ENCODE results near the gene SPIRE2. TPM values are rescaled to one million over a fixed set of nuclear protein-coding genes. Genes with fewer than 3 reads are reported as not detected.
"Not testable (repeated sequence)": the region's sequence is repeated elsewhere in the genome, so short reads cannot be mapped to it uniquely, and the experiment has no call there.

Gene SPIRE2
- total RNA-seq, 4 donors from 2014 or later = 7.0 to 10.9 (median 9.5) TPM

GRCh38 chr16:89793092-89793491, 35.2 kb upstream of the SPIRE2 start:
- 11 to 17% methylated on average over 11 to 12 of the region's 12 CpGs for WGBS, 2 donors
- not testable (repeated sequence) for H3K4me3 ChIP-seq (replicated peaks in 1 of 3); H3K27me3 ChIP-seq; H3K36me3 ChIP-seq; H3K4me1 ChIP-seq; H3K27ac ChIP-seq; H3K9me3 ChIP-seq
- DNase-seq = peak; percentile 64 to 70
- intact Hi-C loops (cut with DNase I) = loop anchor here (5.0 kb wide), 1 partner anchor 86 kb away; no protein-coding TSS in a partner anchor
- peak; percentile 43 to 78 (median 60) for TF ChIP-seq CTCF (IDR thresholded peaks at IDR 0.05)

GRCh38 chr16:89793955-89794354, 34.3 kb upstream of the SPIRE2 start:
- TF ChIP-seq POLR2A (IDR thresholded peaks at IDR 0.05) (no peak), CTCF (IDR thresholded peaks at IDR 0.05) (no peak)
- no peak for DNase-seq
- H3K27me3 ChIP-seq = no peaks in the 10 kb centered on the region
- no peaks in the 10 kb centered on the region for H3K36me3 ChIP-seq
- peaks cover 0 to 3% of the 10 kb centered on the region in 2 donors for H3K4me1 ChIP-seq
- no peaks in the 10 kb centered on the region for H3K9me3 ChIP-seq
- intact Hi-C loops (cut with DNase I) = loop anchor here (5.0 kb wide), 1 partner anchor 87 kb away; no protein-coding TSS in a partner anchor
- 94 to 96% methylated on average over 7 of the region's 7 CpGs for WGBS, 2 donors
- no peak overlapping the region for H3K27ac ChIP-seq
- H3K4me3 ChIP-seq (replicated peaks in 1 of 3) = no peak overlapping the region

GRCh38 chr16:89795676-89796075, 32.6 kb upstream of the SPIRE2 start:
- H3K27me3 ChIP-seq = no peaks in the 10 kb centered on the region
- peaks cover 0 to 9% of the 10 kb centered on the region in 2 donors for H3K4me1 ChIP-seq
- TF ChIP-seq CTCF (IDR thresholded peaks at IDR 0.05) = no peak
- no peak overlapping the region for H3K27ac ChIP-seq
- no peaks in the 10 kb centered on the region for H3K36me3 ChIP-seq
- no peak overlapping the region for H3K4me3 ChIP-seq (replicated peaks in 1 of 3)
- no peaks in the 10 kb centered on the region for H3K9me3 ChIP-seq
- no peak for DNase-seq
- WGBS, 2 donors = 96 to 97% methylated on average over 5 of the region's 5 CpGs
- intact Hi-C loops (cut with DNase I) = no loop called here

- TF ChIP-seq CTCF (IDR thresholded peaks at IDR 0.05) = no peak
- no peak for TF ChIP-seq POLR2A (IDR thresholded peaks at IDR 0.05)
- Histone ChIP-seq H3K4me1 (peaks cover 0 to 9% of the 10 kb centered on the region in 2 donors), H3K36me3 (no peaks in the 10 kb centered on the region), H3K4me3 (replicated peaks in 1 of 3) (no peak overlapping the region), H3K9me3 (no peaks in the 10 kb centered on the region), H3K27ac (no peak overlapping the region), H3K27me3 (no peaks in the 10 kb centered on the region)
- intact Hi-C loops (cut with DNase I) = no loop called here
- no peak for DNase-seq
- WGBS, 2 donors = 88 to 93% methylated on average over 18 of the region's 18 CpGs
These were observed 32.2 kb upstream of the SPIRE2 start for GRCh38 chr16:89796104-89796503.

GRCh38 chr16:89798126-89798525, 30.1 kb upstream of the SPIRE2 start:
- Histone ChIP-seq H3K27me3 (no peaks in the 10 kb centered on the region), H3K36me3 (no peaks in the 10 kb centered on the region), H3K4me1 (peaks cover 0 to 9% of the 10 kb centered on the region in 2 donors), H3K27ac (no peak overlapping the region), H3K9me3 (no peaks in the 10 kb centered on the region), H3K4me3 (replicated peaks in 1 of 3) (no peak overlapping the region)
- intact Hi-C loops (cut with DNase I) = no loop called here
- TF ChIP-seq CTCF (IDR thresholded peaks at IDR 0.05) (no peak), POLR2A (IDR thresholded peaks at IDR 0.05) (no peak)
- 96 to 98% methylated on average over 5 of the region's 5 CpGs for WGBS, 2 donors
- DNase-seq = no peak
